Heart left ventricle (tissue), 16 donors: ENCODE results near the gene GRM7. TPM values are rescaled to one million over a fixed set of nuclear protein-coding genes. Genes with fewer than 3 reads are reported as not detected.
A peak's percentile ranks its signal among the peaks of the same experiment; 100 is the strongest.
"Not testable (repeated sequence)": the region's sequence is repeated elsewhere in the genome, so short reads cannot be mapped to it uniquely, and the experiment has no call there.

Source experiments
- ATAC-seq, 4 donors: fragments of 200-7000 bp; cut with Tn5 transposase; one replicate each; pipeline ENCODE4 v1.9.1; 2020 to 2022; ENCODE audit warnings: moderate library complexity in 4 of 4, mild to moderate bottlenecking in 3 of 4, moderate number of reproducible peaks in 1 of 4
- DNase-seq, 5 donors: peaks; one replicate each; pipeline ENCODE4 v3.0.0-alpha.2; 2020
- H3K27ac ChIP-seq, 12 donors: fragments of 200-600 bp; sonication (generic) in 4 of 12; one replicate each; pipeline versions ENCODE4 v1.5.0 to v1.8.0; 2016 to 2022; ENCODE audit warnings: mild to moderate bottlenecking in 2 of 12
- H3K27me3 ChIP-seq, 9 donors: fragments of 200-600 bp; sonication (generic) in 2 of 9; one replicate each; pipeline versions ENCODE4 v1.5.1 to v1.8.0; 2016 to 2022; ENCODE audit warnings: mild to moderate bottlenecking in 3 of 9
- H3K36me3 ChIP-seq, 9 donors: fragments of 200-600 bp; sonication (generic) in 2 of 9; one replicate each; pipeline versions ENCODE4 v1.5.0 to v1.8.0; 2018 to 2022; ENCODE audit warnings: mild to moderate bottlenecking in 2 of 9
- H3K4me1 ChIP-seq, 12 donors: fragments of 200-600 bp; sonication (generic) in 4 of 12; one replicate each; pipeline versions ENCODE4 v1.5.0 to v1.8.0; 2016 to 2022; ENCODE audit warnings: mild to moderate bottlenecking in 3 of 12
- H3K4me3 ChIP-seq, 12 donors: fragments of 200-600 bp; sonication (generic) in 4 of 12; one replicate each; pipeline versions ENCODE4 v1.5.0 to v1.8.0; 2017 to 2022; ENCODE audit warnings: mild to moderate bottlenecking in 9 of 12, moderate library complexity in 4 of 12
- H3K9me3 ChIP-seq, 12 donors: fragments of 200-600 bp; sonication (generic) in 4 of 12; one replicate each; pipeline versions ENCODE4 v1.5.0 to v1.8.0; 2016 to 2022; ENCODE audit warnings: mild to moderate bottlenecking in 1 of 12
- CTCF ChIP-seq, 12 donors: fragments of 200-600 bp; sonication (generic) in 4 of 12; IDR thresholded peaks; one replicate each; pipeline versions ENCODE4 v1.5.0 to v1.8.0; 2018 to 2022; ENCODE audit warnings: antibody characterized with exemption in 12 of 12, mild to moderate bottlenecking in 5 of 12
- POLR2A ChIP-seq, 2 donors: fragments of 450-650 bp; IDR thresholded peaks; one replicate each; pipeline ENCODE4 v1.6.1; 2017; ENCODE audit warnings: antibody characterized with exemption in 2 of 2, mild to moderate bottlenecking in 2 of 2, moderate library complexity in 2 of 2
- WGBS, 4 donors: extraction: QIAGEN DNeasy Blood & Tissue Kit in 2 of 4; methylation state at CpG; one replicate each; pipeline versions ENCODE4 v1.1.5 to v1.1.7; 2013 to 2018; 5-methylcytosine and 5-hydroxymethylcytosine counted together
- intact Hi-C, 10 donors: fragments of 100-400 bp; cut with DNase I; formaldehyde crosslinking; loops; one replicate each; pipeline versions ENCODE4 v1.11.1 to v1.14.2; 2022
- polyA plus RNA-seq, 2 donors: library from polyadenylated mRNA; stranded (reverse); fragments of 200-250 nt; gene quantifications; one replicate each; pipeline ENCODE4 v1.2.3, GENCODE V29; 2013
- total RNA-seq, 9 donors: library from RNA; depleted of rRNA in 2 of 9; stranded (reverse); fragments of >200 nt in 2 of 9; fragmentation: NEBNext Ultra II Directional in 3 of 9; extraction: Animal tissue kit (Norgen Biotek cat#: 25700) in 3 of 9; gene quantifications; one replicate each; pipeline versions ENCODE4 v1.1.0 to v1.2.4, GENCODE V29; 2016 to 2023
- donor health status: ischemic (EF 13 %, LVEDD 7.1; RV severe dilation, severe dysfunction).
- donor health status: healthy with polysubstance abuse.
- donor health status: DM: no; HTN: yes; CAD: no.
- donor health status: DM: no; HTN: no; CAD: no.
- donor health status: ischemic (EF 25% LVEDD 6.9; RV normal size, moderate dysfunction).
- donor health status: ischemic (EF 25% LVEDD 5.7; RV mildly dilated, moderate dysfunction).
- donor health status: healthy.
- donor health status: DM: yes; HTN: yes; CAD: no.
- donor health status: ischemic (EF 35%, LVEDD 5.7; RV mildly dilated, moderate dysfunction).
- donor health status: nonischemic (EF 11% LVEDD 7.7; RV severe dilation, severe dysfunction).
- donor health status: DM: yes; HTN: yes; CAD: no.
- donor health status: PGD.
- donor health status: ischemic (EF 29% LVEDD 5.4; RV normal size, mild dysfunction).
- donor health status: nonischemic (EF 23%, LVEDD 6.1; RV moderate dilation, normal function).

The GRM7 gene
- total and polyA plus RNA-seq, 11 donors, result not detected

GRCh38 chr3:6921876-6922275 is 61.0 kb downstream of the GRM7 start:
- TF ChIP-seq POLR2A (IDR thresholded peaks at IDR 0.05), result no peak
- TF ChIP-seq CTCF (IDR thresholded peaks at IDR 0.05), result no peak
- 78 to 80% (median 79%) methylated on average over 8 of the region's 8 CpGs for WGBS, 4 donors
- H3K27ac ChIP-seq, result no peak overlapping the region
- H3K27me3 ChIP-seq, result peaks cover 0 to 8% (median 0%) of the 10 kb centered on the region in 9 donors
- intact Hi-C loops, result no loop called here
- H3K4me1 ChIP-seq, result no peaks in the 10 kb centered on the region
- ATAC-seq (no peak), DNase-seq (no peak)
- no peaks in the 10 kb centered on the region for H3K36me3 ChIP-seq
- no peaks in the 10 kb centered on the region for H3K9me3 ChIP-seq
- no peak overlapping the region for H3K4me3 ChIP-seq

- no peaks in the 10 kb centered on the region for H3K9me3 ChIP-seq
- H3K4me3 ChIP-seq, result no peak overlapping the region
- no peaks in the 10 kb centered on the region for H3K36me3 ChIP-seq
- ATAC-seq, result no peak
- H3K27ac ChIP-seq, result no peak overlapping the region
- no peak for TF ChIP-seq POLR2A (IDR thresholded peaks at IDR 0.05)
- no peak for TF ChIP-seq CTCF (IDR thresholded peaks at IDR 0.05)
- H3K4me1 ChIP-seq, result no peaks in the 10 kb centered on the region
- WGBS, 4 donors, result 63 to 75% (median 68%) methylated on average over 2 of the region's 2 CpGs
- intact Hi-C loops, result no loop called here
- no peak for DNase-seq
- peaks cover 0 to 5% (median 0%) of the 10 kb centered on the region in 9 donors for H3K27me3 ChIP-seq
Observed at GRCh38 chr3:6928064-6928463, 67.1 kb downstream of the GRM7 start.

- Histone ChIP-seq H3K27me3 (peaks cover 0 to 5% (median 0%) of the 10 kb centered on the region in 9 donors), H3K4me3 (no peak overlapping the region), H3K36me3 (no peaks in the 10 kb centered on the region), H3K9me3 (peaks cover 0 to 2% (median 0%) of the 10 kb centered on the region in 12 donors), H3K4me1 (no peaks in the 10 kb centered on the region), H3K27ac (no peak overlapping the region)
- intact Hi-C loops, result no loop called here
- no peak for DNase-seq
- 42 to 63% (median 59%) methylated on average over 2 of the region's 2 CpGs for WGBS, 4 donors
- TF ChIP-seq CTCF (IDR thresholded peaks at IDR 0.05) (no peak), POLR2A (IDR thresholded peaks at IDR 0.05) (no peak)
- ATAC-seq, result no peak
Observed at GRCh38 chr3:6929918-6930317, 69.0 kb downstream of the GRM7 start.

GRCh38 chr3:6935418-6935817 is 74.5 kb downstream of the GRM7 start:
- H3K4me1 ChIP-seq, H3K27ac ChIP-seq, H3K36me3 ChIP-seq, H3K4me3 ChIP-seq, DNase-seq, H3K27me3 ChIP-seq, ATAC-seq, intact Hi-C loops: not testable (repeated sequence)
- peak in 1 of 12 donors; percentile 21 for TF ChIP-seq CTCF (IDR thresholded peaks at IDR 0.05)
- H3K9me3 ChIP-seq, result peaks cover 0 to 12% (median 0%) of the 10 kb centered on the region in 12 donors
- WGBS, 4 donors, result 88 to 95% (median 95%) methylated on average over 2 of the region's 2 CpGs
